ENCODE measurements around the gene OLFM3.

OLFM3 gene

GRCh38 chr1:101996825-101997465, at the start of gene OLFM3:
Gene OLFM3 (minus strand): TSS chr1:101996926.
- peak; percentile 0 for DNase-seq

GRCh38 chr1:102045752-102046151, 49.0 kb upstream of the OLFM3 start:
- no peak for DNase-seq

- no peak for DNase-seq
These were observed 35.8 kb upstream of the OLFM3 start for GRCh38 chr1:102032534-102032933.

- no peak for DNase-seq
These were observed 22.8 kb upstream of the OLFM3 start for GRCh38 chr1:102019530-102019929.

GRCh38 chr1:102015728-102016127, 19.0 kb upstream of the OLFM3 start:
- DNase-seq: no peak

GRCh38 chr1:102002057-102002456, 5.3 kb upstream of the OLFM3 start:
- DNase-seq: no peak

- no peak for DNase-seq
These were observed 561 bp downstream of the OLFM3 start for GRCh38 chr1:101995984-101996745.

- DNase-seq: no peak
These were observed 3.0 kb downstream of the OLFM3 start for GRCh38 chr1:101993710-101994109.

GRCh38 chr1:101992821-101993575, 3.7 kb downstream of the OLFM3 start:
- no peak for DNase-seq

- DNase-seq: no peak
These were observed 15.8 kb downstream of the OLFM3 start for GRCh38 chr1:101980974-101981373.

GRCh38 chr1:101977266-101977665, 19.5 kb downstream of the OLFM3 start:
- no peak for DNase-seq

- DNase-seq: no peak
These were observed 20.6 kb downstream of the OLFM3 start for GRCh38 chr1:101976161-101976560.

GRCh38 chr1:101975371-101975770, 21.4 kb downstream of the OLFM3 start:
- no peak for DNase-seq

GRCh38 chr1:101974599-101975274, 22.0 kb downstream of the OLFM3 start:
- no peak for DNase-seq

- DNase-seq: no peak
These were observed 25.4 kb downstream of the OLFM3 start for GRCh38 chr1:101971304-101971703.

GRCh38 chr1:101967871-101968270, 28.9 kb downstream of the OLFM3 start:
- no peak for DNase-seq

- no peak for DNase-seq
These were observed 31.4 kb downstream of the OLFM3 start for GRCh38 chr1:101965341-101965740.

- DNase-seq: no peak
These were observed 32.0 kb downstream of the OLFM3 start for GRCh38 chr1:101964708-101965107.

- no peak for DNase-seq
These were observed 36.6 kb downstream of the OLFM3 start for GRCh38 chr1:101960142-101960541.

GRCh38 chr1:101959456-101959855, 37.3 kb downstream of the OLFM3 start:
- no peak for DNase-seq

- no peak for DNase-seq
These were observed 39.0 kb downstream of the OLFM3 start for GRCh38 chr1:101957771-101958170.

GRCh38 chr1:101953623-101954022, 43.1 kb downstream of the OLFM3 start:
- DNase-seq: no peak

GRCh38 chr1:101945884-101946283, 50.8 kb downstream of the OLFM3 start:
- no peak for DNase-seq
